NCI-H446 treated with DMSO at 0.1 percent for 48 hours (cell line): Measurements from ENCODE around the gene ARFGEF2.

Experiments used
- DNase-seq: peaks from one replicate; lab custom pipeline; 2025; lab: John Stamatoyannopoulos, UW

The ARFGEF2 gene

DNA sequence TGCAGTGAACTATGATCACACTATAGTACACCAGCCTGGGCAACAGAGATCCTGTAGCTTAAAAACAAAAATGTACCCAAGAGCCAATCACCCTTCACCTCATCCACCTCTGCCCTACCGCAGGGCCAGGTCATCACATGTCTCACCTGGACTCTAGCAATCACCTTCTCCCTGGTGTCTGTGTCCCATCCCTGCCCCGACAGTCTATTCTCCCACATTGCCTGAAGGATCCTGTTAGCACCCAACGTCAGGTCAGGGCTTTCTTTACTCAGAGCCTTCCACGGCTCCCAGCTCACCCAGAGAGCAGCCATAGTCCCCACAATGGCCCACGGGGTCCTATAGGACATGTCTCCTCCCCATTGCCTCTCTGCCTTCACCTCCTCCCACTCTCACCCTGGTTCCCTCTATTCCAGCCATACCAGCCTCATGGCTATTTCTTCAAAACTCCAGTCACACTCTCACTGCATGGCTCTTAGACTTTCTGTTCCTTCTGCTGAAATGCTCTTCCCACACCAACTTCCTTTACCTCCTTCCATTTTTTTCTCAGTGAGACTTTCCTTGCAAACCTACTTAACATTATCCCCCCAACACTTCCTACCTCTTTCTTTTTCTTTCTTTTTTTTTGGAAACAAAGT lies 22.5 kb upstream of the ARFGEF2 start:
- DNase-seq = no peak

DNA sequence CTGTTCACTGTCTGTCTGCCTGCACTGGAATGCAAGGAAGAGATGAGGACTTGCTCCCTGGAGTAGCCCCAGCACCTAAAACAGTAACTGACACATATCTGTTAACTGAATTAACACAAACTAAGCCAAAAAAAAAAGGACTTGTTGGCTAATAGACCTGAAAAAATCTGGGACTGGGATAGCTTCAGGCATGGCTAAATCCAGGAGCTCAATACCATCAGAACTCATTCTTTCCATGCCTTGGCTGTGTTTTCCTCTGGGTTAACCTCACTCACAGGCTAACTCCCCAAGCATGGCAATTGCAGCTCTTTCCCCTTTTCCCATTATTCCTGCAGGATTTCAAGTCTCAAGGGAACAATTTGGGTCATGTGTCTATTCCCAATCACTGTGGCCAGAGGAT lies 21.6 kb upstream of the ARFGEF2 start:
- DNase-seq = no peak

DNA sequence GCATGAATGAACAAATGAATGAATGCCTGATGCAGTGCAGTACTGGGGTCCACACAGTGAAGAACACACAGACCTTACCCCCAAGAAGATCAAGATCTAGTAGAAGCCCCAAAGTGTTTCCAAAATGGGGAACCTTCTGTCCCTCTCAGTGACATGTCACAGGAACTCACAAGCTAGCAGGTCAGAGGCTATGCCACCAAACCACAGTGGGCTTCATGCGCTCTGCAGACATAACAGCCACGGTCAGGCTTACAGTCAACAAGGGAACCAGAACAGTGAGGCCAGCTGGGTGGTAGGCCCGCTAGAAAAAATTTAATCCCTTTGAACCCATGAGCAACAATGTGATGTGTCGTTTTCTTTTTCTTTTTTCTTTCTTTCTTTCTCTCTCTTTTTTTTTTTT lies 20.2 kb upstream of the ARFGEF2 start:
- no peak for DNase-seq

DNA sequence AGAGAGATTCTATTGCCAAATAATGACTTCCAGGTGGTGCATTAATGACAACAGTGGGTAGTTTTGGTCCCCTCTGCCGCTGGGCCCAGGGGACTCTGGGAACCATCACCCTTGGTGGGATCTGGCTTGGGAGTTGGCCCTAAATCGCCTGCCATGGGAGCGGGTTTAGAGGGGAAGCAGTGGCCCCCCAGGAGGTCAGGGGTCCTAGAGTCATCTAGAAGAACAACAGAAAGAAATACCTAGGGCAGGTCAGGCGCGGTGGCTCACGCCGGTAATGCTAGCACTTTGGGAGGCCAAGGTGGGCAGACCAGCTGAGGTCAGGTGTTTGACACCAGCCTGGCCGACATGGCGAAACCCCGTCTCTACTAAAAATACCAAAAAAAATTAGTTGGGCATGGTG lies 17.8 kb upstream of the ARFGEF2 start:
- DNase-seq = no peak

DNA sequence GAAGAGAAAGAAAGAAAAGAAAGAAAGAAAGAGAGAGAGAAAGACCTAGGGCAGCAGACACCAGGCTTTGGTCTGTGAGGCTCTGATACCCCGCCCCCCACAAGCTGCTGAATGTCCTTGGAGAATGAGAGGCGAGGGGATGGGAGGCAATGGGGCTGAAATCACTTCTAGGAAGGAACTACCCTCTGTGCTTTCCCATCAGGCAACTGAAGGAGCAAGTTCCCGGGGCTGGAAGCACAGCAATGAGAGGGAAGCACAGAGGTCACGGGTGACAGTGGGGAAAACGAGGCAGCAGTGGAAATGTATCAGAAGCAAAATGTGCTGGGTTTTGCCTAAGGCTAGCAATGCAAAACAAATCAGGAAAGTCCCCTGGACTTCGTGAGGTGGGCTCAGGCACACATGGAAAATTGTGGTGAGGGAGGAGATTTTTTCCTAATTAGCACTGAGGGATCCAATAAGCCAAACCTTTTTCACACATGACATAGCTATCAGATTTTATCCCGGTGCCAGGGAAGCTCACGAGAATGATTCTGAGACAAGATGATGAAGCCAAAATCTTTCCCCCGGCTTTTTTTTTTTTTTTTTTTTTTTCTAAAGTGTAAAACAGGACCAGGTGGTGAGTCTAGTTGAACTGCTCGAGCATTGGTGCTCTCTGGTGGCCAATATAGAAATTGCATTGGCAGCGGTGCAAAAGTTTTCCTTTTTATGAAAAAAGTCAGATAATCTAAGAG lies 16.8 kb upstream of the ARFGEF2 start:
- peak; percentile 54 for DNase-seq

DNA sequence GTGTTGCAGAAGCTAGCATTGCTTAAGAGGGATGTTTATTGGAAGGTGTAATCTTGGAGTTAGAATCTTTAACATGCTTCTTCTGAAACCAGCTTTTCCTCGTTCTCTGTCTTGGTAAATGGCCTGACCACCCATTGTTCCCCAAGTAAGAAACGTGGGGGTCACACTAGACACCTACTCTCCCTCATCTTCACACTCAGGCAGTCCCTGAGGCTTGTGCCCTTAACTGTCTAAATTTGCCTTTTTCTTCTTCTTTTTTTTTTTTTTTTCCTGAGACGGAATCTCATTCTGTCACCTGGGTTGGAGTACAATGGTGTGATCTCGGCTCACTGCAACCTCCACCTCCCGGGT lies 16.2 kb upstream of the ARFGEF2 start:
- DNase-seq = no peak

DNA sequence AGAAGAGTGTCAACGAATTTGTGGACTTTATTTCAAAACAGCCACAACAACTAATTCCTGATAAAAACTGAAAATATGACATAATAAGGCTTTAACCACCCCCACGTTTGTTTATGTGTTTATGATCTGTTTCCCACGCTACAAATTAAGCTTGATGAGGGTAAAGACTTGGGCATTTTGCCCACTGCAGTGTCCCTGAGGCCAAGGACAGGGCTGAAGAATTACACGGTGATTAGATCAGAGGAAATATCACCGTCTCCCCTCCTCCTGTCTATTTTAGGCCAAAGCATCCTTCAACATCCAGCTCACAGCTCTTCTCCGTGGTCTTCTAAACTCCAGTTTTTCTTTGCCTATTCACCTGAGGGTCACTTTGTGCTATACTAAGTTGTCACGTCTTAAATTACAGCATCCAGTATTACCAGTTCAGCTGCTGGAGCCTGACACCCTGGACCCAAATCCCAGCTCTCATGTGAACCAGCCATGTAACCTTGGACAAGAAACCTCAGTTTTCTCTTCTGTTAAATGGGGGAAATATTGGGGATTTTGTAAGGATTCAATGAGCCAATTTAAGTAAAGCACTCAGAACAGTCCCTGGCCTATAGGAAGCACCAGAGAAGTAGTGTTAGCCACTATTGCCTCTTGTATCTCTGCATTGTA lies 15.2 kb upstream of the ARFGEF2 start:
- DNase-seq = no peak

DNA sequence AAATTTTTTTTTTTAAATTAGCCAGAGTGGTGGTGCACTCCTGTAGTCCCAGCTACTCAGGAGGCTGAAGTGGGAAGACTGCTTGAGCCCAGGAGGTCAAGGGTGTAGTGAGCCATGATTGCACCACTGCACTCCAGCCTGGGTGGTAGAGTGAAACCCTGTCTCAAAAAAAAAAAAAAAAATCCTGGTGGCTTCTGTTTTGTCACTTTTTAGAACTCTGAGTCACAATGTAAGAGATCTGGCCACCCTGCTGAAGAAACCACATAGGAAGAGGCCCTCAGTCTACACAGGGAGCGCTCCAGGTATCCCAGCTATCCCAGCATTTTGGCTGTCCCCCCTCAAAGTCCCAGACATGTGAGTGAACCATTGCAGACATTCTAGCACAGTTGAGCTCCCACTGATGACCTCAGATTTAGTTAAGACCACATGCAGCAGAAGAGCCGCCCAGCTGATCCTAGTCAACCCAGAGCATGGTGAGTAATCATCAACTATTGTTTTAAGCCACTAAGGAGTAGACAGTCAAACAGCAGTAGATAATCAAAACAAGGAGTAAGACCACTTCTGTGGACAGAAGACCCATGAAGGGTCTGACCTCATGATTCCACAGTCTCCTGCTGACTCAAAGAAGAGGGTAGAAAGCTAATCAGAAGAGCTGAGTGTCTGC lies 12.7 kb upstream of the ARFGEF2 start:
- no peak for DNase-seq

DNA sequence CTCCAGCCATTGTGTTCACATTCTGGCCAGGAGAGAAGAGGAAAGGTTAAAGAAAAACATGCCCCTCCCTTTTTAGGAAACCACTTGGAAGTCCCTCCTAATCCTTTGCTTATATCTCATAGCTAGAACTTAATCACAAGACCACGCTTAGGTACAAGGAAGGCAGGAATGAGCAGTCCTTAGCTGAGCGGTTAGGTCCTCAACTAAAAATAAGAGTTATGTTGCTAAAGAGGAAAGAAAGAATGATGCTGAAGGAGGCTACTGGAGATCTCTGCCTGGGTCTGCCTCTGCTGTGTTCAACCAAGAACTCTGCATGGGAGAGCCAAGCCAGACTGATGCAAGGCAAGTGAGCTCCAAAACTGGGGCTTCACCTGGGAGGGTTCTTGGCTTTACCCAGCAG lies 11.6 kb upstream of the ARFGEF2 start:
- no peak for DNase-seq

DNA sequence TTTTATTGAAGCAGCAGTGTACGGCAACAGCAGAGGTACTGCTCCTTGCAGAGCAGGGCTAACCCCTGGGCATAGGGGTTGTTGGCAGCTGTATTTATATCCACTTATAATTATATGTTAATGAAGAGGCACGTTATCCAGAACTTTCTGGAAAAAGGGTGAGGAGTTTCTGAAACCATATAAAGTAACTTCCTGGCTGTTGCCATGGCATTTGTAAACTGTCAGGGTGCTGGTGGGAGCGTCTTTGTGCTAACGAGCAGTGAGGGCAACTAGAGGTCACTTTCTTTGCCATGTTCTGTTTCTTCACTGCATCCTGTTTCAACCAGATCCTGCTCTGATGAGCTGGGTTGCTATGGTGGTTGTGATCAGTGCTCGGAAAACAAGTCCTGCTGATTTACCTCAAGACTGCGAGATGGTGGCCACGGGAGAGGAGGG lies 11.1 kb upstream of the ARFGEF2 start:
- DNase-seq = no peak

DNA sequence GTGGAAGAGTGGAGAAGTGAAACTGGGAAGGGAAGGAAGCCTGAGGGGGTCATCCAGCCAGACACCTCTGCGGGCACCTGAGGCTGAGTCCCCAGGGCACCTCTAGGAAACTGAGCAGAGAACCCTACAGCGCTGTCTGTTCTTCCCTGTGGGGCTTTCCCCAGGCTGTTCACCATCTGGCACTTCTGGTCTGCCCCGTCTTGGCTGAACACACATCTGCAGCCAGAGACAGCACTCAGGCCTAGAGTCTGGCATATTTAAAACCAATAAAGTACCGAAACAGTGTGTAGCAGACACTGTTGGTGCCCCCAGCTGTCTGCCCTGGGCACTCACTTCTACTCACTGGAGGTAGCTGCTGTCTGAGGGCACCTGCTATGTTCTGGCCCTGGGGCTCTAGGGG lies 9.4 kb upstream of the ARFGEF2 start:
- DNase-seq = no peak

DNA sequence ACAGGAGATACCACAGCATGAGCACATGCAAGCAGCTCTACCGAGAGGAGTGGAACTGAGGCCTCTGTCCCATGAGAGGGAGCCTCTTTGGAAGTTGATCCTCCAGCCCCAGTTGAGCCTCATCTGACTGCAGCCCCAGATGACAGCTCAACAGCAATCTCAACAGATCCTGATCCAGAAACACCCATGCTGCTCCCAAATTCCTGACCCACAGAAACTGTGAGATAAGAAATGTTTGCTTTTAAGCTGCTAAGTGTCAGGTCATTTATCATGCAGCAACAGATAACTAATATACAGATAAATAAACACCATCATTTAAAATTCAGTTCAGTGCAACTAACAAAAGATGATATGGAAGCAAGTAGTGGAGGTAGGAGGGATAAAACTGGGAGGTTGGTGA lies 4.8 kb upstream of the ARFGEF2 start:
- no peak for DNase-seq

DNA sequence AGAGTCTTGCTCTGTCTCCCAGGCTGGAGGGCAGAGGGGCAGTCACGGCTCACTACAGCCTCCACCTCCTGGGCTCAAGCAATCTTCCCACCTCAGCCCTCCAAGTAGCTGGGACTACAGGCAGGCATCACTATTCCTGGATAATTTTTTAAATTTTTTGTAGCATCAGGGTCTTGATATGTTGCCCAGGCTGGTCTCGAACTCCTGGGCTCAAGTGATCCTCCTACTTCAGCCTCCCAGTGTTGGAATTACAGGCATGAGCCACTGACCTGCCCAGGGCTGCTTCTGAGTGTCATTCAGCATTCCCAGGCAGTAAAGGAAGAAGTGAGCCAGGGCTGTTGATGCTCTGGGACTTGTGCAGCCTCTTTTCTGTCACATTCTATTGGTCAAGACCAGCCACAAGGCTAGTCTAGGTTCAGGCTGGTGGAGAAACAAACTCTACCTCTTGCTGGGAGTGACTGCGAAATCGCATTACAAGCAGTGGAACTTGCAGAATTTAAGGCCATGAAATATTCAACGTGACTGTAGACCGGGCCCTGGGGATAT lies 2.1 kb upstream of the ARFGEF2 start:
- DNase-seq = no peak

DNA sequence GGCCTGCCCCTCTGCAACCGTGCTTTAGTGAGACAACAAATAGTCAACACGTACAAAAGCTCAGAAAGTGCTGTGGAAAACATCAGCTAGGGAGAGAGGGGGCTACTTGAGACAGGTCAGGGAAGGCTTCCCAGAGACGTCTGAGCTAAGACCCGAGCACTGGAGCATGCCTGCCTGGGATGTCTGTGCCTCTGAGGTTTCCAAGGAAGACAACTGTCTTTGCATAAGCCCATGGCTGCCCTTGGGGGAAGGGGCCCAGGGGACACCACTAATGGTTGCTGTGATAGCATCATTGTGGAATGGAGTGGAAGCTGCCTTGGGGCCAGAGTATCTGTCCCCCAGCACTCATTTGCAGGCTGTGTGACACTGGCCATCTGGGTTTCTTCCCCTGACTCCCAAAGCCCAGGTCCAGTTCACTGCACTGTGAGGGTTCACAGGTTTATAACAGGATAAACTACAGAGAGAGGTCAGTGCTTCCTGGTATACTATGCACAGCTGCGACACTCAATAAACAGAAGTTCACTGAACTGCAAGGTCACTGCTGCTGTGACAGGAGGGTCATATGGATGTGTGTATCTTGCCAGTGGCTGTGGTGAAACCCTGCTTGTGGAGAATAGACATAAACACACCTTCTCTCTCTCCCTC lies 1.5 kb upstream of the ARFGEF2 start:
- DNase-seq = no peak

DNA sequence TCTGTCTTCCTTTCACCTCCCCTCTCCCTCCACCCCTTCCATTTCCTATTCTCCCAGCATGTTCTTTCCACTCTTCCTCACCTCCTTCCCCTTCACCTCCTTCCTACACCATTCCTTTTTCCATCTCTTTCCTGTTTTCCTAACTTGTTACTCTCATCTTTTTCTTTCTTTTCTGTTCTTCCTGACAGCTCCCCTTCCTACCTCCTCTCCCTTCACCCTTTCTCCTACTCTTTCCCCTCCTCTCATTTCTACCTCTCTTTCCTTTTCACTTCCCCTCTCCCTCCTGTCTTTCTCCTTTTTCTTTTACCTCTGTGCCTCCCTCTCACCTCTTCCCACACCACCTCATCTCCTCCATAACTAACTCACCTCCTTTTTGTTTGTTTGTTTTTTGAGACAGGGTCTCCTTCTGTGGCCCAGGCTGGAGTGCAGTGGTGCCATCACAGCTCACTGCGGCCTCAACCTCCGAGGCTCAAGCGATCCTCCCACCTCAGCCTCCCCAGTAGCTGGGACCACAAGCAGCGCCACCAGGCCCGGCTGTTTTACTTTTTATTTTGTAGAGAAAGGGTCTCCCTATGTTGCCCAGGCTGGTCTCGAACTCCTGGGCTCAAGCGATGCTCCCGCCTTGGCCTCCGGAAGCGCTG lies 864 bp upstream of the ARFGEF2 start:
- no peak for DNase-seq

DNA sequence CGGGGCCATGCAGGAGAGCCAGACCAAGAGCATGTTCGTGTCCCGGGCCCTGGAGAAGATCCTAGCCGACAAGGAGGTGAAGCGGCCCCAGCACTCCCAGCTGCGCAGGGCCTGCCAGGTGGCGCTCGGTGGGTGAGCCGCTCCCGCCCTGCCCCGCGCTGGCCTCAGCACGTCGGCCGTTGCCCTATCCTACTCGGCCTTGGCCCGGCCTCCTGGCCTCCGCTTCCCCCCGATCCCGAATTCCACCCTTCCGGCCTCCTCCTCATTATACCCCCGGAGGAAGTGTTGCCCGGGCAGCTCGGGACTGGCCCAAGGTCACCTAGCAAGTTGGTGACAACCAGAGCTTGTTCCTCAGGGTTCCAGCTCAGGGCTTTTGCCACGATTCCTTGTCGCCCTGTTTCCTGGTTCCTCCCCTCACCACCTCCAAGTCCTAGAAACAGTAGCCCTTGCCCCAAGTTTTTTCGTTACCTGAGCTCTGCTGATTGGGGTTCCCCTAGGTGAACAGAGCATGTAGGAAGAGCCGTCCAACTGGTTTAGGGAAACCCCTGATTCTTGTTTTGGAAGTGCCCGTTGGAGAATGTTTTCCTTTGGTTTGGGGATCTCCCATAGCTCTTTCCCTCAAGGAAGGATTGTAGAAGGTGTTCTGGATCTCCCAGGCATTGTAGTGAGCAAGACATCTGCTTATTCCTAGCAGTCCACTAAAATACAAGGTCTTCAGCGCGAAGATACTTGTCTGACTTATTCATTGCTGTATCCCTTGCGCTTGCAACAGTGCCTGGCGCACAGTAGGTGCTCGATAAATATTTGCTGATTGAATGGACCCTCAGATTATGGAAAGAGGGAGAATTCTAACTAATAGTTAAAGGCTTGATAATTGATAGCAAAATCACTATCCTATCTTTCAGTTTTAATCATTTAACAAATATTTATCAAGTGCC lies 641 bp downstream of the ARFGEF2 start:
- no peak for DNase-seq

DNA sequence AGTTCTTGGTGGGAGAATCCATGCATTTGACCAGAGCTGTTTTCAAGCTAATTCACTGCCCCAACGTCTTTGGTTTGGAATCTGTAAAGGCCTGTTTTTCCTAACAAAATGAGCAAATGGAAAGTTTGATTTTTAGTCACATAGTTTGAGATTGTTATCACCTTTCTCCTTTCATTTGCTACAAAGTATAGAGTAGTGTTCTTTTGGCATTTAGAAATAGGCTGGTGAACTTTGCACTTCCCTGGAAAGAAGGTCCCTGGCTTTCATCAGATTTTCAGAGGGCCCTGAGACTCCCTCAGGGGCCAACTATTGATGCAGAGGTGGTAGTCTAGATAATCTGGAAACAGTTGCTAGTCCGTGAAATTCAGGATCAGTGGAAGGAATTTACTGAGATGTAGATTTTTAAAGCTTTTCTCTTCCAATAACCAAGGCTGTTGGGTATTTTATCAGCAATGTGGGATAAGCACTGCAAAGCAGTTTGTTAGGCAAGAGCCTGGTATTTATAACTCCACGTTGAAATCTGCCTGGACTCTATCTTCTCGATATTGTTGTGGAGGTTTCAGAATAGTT lies 1.7 kb downstream of the ARFGEF2 start:
- no peak for DNase-seq

DNA sequence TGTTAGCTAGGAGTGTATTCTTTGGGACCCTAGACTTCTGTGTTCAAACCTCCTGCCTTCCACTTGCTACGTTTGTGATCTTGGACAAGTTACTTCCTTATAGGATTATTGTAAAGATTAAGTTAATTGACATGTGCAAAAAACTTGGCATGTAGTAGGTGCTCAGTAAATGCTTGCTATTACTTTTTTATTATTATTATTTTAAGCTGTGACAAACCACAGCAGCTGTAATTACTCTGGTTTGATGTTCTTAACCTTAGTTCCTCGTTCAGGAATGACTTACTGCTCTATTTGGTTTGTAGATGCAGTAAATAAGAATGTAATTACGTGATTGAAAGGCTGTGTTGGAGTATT lies 3.2 kb downstream of the ARFGEF2 start:
- DNase-seq = no peak

DNA sequence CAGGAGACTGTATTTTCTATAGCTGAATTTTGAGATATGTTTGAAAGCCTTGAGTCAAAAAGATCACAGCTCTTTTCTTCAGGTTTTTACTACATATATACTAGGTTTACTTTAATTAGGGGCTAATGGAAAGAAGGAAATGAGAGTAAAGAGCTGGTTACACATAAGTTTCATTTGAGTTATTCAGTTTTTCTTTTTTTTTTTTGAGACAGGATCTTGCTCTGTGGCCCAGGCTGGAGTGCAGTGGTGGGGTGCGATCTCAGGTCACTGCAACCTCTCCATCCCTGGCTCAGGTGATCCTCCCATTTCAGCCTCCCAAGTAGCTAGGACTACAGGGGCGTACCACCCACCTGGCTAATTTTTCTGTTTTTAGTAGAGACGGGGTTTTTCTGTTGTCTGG lies 4.8 kb downstream of the ARFGEF2 start:
- no peak for DNase-seq

DNA sequence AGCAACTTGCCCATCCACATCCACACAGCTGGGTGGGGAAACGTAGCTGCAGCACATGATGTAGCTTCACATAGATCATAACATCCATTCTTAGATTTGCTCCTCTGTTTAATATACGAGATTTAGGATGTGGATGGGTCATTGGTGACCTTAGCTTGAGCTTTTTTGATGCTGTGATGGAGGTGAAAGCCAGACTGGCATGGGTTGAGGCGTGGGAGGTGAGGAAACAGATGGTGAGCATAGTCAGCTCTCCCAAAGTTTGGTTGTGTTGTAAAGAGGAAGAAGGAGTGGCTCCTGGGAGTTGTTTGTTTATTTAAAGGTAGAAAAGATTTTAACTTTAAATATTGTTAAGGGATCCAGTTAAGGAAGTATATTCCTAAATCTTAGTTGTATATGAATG lies 5.3 kb downstream of the ARFGEF2 start:
- no peak for DNase-seq
